Hindlimb muscle (tissue), 1 donor: Measurements from ENCODE around the gene DHFR2. TPM values are rescaled to one million over a fixed set of nuclear protein-coding genes. Genes with fewer than 3 reads are reported as not detected.
A peak's percentile ranks its signal among the peaks of the same experiment; 100 is the strongest.
"Not testable (repeated sequence)": the region's sequence is repeated elsewhere in the genome, so short reads cannot be mapped to it uniquely, and the experiment has no call there.

Experiments used
- DNase-seq: peaks from one replicate; pipeline ENCODE4 v3.0.0-alpha.2; 2013
- polyA plus RNA-seq: library from polyadenylated mRNA; unstranded; fragments of 120-200 nt; gene quantifications from one replicate; pipeline ENCODE4 v1.2.1, GENCODE V29; 2013; ENCODE audit not compliant: insufficient read length

DHFR2 gene
- polyA plus RNA-seq, 1 donor: 4.4 TPM

GRCh38 chr3:94065122-94065521 is 2.4 kb upstream of the DHFR2 start:
- DNase-seq: no peak

- DNase-seq: no peak
Measured at GRCh38 chr3:94064243-94064860, 1.6 kb upstream of the DHFR2 start.

GRCh38 chr3:94063496-94064119 is 892 bp upstream of the DHFR2 start:
- no peak for DNase-seq

GRCh38 chr3:94061297-94061696 is 1.4 kb downstream of the DHFR2 start:
- DNase-seq: no peak

GRCh38 chr3:94050546-94050945 is 12.2 kb downstream of the DHFR2 start:
- no peak for DNase-seq

GRCh38 chr3:94049267-94049666 is 13.4 kb downstream of the DHFR2 start:
- DNase-seq: no peak

- DNase-seq: no peak
Measured at GRCh38 chr3:94046533-94046932, 16.2 kb downstream of the DHFR2 start.

GRCh38 chr3:94044100-94044936 is 18.4 kb downstream of the DHFR2 start:
- DNase-seq: not testable (repeated sequence)

GRCh38 chr3:94043285-94043684 is 19.4 kb downstream of the DHFR2 start:
- DNase-seq: no peak

- peak; percentile 4 for DNase-seq
Measured at GRCh38 chr3:94036909-94037507, 25.7 kb downstream of the DHFR2 start.

GRCh38 chr3:94028093-94028837 is 34.5 kb downstream of the DHFR2 start, which contains the start of gene STX19:
Gene STX19, minus strand, starts transcription at chr3:94028597. Its CDS starts 13,328 bp downstream, at chr3:94015269.
- no peak for DNase-seq

GRCh38 chr3:94026623-94027022 is 36.1 kb downstream of the DHFR2 start:
- DNase-seq: no peak

GRCh38 chr3:94024385-94024784 is 38.3 kb downstream of the DHFR2 start:
- DNase-seq: no peak

- DNase-seq: no peak
Measured at GRCh38 chr3:94020293-94020692, 42.4 kb downstream of the DHFR2 start.

- no peak for DNase-seq
Measured at GRCh38 chr3:94019659-94020058, 43.1 kb downstream of the DHFR2 start.

GRCh38 chr3:94015025-94015424 is 47.7 kb downstream of the DHFR2 start:
- no peak for DNase-seq

- DNase-seq: no peak
Measured at GRCh38 chr3:94012185-94012584, 50.5 kb downstream of the DHFR2 start.

- no peak for DNase-seq
Measured at GRCh38 chr3:94011233-94011711, 51.4 kb downstream of the DHFR2 start.

GRCh38 chr3:94009608-94010007 is 53.1 kb downstream of the DHFR2 start:
- DNase-seq: no peak

GRCh38 chr3:94008253-94008652 is 54.5 kb downstream of the DHFR2 start:
- no peak for DNase-seq
